Cardiac muscle cell (in vitro differentiated cells and primary cell): Measurements from ENCODE around the gene GBP7. TPM values are rescaled to one million over a fixed set of nuclear protein-coding genes. Genes with fewer than 3 reads are reported as not detected.

Source experiments
- DNase-seq, 2 donors: peaks; one replicate each; pipeline versions ENCODE4 v3.0.0 to v3.0.0-alpha.2; 2010 to 2017; ENCODE audit warnings: low read depth in 1 of 2, low spot score in 1 of 2
- H3K27ac ChIP-seq: fragments of 200-600 bp; sonication (generic); 2 replicates; pipeline ENCODE4 v1.5.1; 2016
- H3K27me3 ChIP-seq: fragments of 200-600 bp; sonication (generic); 2 replicates; pipeline ENCODE4 v1.6.0; 2016; ENCODE audit warnings: control low read depth
- H3K36me3 ChIP-seq: fragments of 200-600 bp; sonication (generic); 2 replicates; pipeline ENCODE4 v1.5.1; 2016; ENCODE audit warnings: control low read depth
- H3K4me1 ChIP-seq: fragments of 200-600 bp; sonication (generic); 2 replicates; pipeline ENCODE4 v1.8.1; 2017; ENCODE audit warnings: low read depth, mild to moderate bottlenecking, mixed run types
- H3K4me3 ChIP-seq: fragments of 200-600 bp; sonication (generic); 2 replicates; pipeline ENCODE4 v1.5.1; 2016; ENCODE audit warnings: mild to moderate bottlenecking
- H3K9me3 ChIP-seq: fragments of 200-600 bp; sonication (generic); 2 replicates; pipeline ENCODE4 v1.5.1; 2017; ENCODE audit warnings: low read depth, mild to moderate bottlenecking, control low read depth
- polyA plus RNA-seq: library from polyadenylated mRNA; unstranded; fragments of >200 nt; fragmentation: Nextera tagmentation; extraction: Ambion mirVana; gene quantifications from 2 replicates; pipeline ENCODE4 v1.2.1, GENCODE V29; 2016
- total RNA-seq: library from RNA; depleted of rRNA; stranded (reverse); fragments of >200 nt; gene quantifications from 2 replicates; pipeline ENCODE4 v1.2.3, GENCODE V29; 2016
- TF ChIP-seq, protein P1 (sequence below): IDR thresholded peaks from 2 replicates; pipeline ENCODE4 v1.5.1; 2012; ENCODE audit warnings: low read depth, mild to moderate bottlenecking, low read length

GBP7 gene
- total and polyA plus RNA-seq, 2 experiments from 2014 or later, result 0.71 TPM; not detected in 1

DNA sequence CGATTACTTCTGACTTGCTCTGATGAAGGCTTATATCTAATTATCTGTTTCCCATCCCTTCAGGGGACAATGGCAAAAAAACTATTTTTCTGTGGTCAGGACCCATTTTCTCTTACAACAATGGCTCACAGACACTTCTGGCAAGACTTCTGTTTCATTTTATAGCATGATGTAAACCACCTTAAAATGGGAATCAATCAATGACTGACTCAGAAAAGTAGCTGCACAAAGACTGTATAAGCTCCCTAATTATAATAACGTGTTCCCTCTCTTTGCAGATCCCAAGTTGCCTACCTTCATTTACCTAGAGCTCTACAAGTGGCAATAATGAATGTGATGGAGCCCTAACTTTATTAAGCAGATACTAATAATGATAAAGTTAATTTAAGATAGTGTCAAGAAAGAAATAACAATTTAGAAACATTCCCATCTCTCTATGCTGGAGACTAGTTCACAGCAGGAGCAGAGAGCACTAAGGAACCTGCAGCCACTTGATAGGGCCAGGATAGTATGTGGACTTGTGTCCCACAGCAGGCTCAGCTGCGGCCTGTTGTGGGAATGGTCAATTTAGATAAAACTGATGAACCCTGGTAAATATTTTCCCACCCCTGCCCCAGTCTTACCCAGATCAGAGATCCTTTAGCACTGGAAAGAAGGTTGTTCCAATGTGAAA is 50.4 kb downstream of the GBP7 start:
- Histone ChIP-seq H3K27ac (peak overlapping the region; percentile 20), H3K9me3 (no peaks in the 10 kb centered on the region), H3K36me3 (no peaks in the 10 kb centered on the region), H3K4me1 (no peaks in the 10 kb centered on the region), H3K27me3 (no peaks in the 10 kb centered on the region), H3K4me3 (no peak overlapping the region)
- DNase-seq, result no peak
- TF ChIP-seq, protein P1, sequence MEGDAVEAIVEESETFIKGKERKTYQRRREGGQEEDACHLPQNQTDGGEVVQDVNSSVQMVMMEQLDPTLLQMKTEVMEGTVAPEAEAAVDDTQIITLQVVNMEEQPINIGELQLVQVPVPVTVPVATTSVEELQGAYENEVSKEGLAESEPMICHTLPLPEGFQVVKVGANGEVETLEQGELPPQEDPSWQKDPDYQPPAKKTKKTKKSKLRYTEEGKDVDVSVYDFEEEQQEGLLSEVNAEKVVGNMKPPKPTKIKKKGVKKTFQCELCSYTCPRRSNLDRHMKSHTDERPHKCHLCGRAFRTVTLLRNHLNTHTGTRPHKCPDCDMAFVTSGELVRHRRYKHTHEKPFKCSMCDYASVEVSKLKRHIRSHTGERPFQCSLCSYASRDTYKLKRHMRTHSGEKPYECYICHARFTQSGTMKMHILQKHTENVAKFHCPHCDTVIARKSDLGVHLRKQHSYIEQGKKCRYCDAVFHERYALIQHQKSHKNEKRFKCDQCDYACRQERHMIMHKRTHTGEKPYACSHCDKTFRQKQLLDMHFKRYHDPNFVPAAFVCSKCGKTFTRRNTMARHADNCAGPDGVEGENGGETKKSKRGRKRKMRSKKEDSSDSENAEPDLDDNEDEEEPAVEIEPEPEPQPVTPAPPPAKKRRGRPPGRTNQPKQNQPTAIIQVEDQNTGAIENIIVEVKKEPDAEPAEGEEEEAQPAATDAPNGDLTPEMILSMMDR, result no peak

DNA sequence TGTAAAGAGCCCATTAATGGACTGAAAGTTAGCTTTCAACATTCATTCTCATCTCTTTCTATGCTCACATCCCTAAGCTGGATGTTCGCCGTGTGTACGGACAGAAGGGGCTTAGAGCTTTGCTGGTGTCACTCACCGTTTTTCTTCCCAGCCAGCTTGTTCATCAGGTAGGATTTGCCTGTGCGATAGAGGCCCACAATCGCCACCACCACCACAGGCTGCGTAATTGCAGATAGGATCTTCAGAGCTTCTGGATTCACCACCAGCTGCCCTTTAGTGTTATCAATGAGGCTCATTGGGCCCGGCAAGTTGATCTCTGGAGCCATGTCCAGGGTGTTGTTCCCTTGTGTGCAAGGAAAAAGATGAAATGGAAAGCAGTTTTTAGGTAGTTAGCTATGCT is 54.2 kb downstream of the GBP7 start:
- Histone ChIP-seq H3K9me3 (no peaks in the 10 kb centered on the region), H3K4me1 (no peaks in the 10 kb centered on the region), H3K36me3 (no peaks in the 10 kb centered on the region), H3K27ac (no peak overlapping the region), H3K4me3 (no peak overlapping the region), H3K27me3 (no peaks in the 10 kb centered on the region)
- no peak for DNase-seq
- TF ChIP-seq, protein P1, result no peak

DNA sequence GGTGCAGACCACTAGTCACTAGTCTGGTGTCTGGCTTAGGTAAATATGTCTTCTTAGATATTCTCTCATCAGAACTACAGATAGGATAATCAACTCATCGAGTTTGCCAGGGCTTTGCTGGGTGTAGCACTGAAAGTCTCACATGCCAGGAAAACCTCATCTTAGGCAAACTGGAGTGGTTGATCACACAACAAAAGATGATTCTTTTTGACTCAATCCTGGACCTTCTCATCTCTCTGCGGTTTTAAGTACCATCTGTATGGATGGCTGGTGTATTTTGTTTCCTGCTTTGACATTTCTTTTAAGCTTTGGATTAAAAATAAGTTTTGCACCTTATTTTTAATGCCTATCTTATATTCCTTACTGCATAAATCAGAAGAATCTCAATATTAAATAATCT is 61.1 kb downstream of the GBP7 start:
- DNase-seq, result no peak
- no peak overlapping the region for H3K4me3 ChIP-seq
- no peaks in the 10 kb centered on the region for H3K9me3 ChIP-seq
- no peaks in the 10 kb centered on the region for H3K4me1 ChIP-seq
- no peaks in the 10 kb centered on the region for H3K36me3 ChIP-seq
- H3K27me3 ChIP-seq, result no peaks in the 10 kb centered on the region
- TF ChIP-seq, protein P1, result no peak
- H3K27ac ChIP-seq, result no peak overlapping the region

DNA sequence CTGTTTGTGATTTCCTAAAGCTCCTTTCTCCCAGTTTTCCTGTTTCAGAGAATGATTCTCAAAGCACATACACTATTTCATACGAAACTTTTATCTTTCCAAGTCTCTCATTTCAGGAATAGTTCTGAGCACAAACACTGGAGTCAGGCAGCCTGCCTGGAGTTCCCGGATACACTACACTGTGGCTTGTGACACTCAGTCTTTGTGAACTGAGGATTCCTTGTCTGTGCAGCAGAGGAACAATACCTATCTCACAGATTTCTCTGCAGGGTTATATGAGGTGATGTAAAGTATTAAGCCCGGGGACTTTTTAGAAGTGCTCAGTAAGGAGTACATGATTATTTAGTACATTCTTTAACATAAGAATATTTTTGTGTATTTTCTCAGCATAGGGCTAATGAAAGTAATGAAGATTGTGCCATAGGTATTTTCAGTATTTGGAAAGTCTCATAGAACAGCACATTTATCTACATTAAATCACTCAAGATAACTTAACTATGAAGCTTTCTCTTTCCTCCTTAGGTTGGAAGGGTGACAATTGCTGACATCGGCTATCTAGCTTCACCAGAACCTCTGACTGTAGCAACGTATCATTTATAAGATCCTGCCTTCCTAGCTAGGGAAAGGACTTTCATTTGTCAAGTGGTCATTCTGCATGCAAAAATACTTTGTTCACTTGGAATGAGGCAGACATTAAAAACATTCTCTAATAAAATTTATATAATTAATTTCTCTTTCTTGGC is 62.8 kb downstream of the GBP7 start:
- no peaks in the 10 kb centered on the region for H3K27me3 ChIP-seq
- TF ChIP-seq, protein P1, result no peak
- no peaks in the 10 kb centered on the region for H3K9me3 ChIP-seq
- H3K4me3 ChIP-seq, result no peak overlapping the region
- no peak for DNase-seq
- H3K4me1 ChIP-seq, result no peaks in the 10 kb centered on the region
- H3K27ac ChIP-seq, result no peak overlapping the region
- H3K36me3 ChIP-seq, result no peaks in the 10 kb centered on the region

DNA sequence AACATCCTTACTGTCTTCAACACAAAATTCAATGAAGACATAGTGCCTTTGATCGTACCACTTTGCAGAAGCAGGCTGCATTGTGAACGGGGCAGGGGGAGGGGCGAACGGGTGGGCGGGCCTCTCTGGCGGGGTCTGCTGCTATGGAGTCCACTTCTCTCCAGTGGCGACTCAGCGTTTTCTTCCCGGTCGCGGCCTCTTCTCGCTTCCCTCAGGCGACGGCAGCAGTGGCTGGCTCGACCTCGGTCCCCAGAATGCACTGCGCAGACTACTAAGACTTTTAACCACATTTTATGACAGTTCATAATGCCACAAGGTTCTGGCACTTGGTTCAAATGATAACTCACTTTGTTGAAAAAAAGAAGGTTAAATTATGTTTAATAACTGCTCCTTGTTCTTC is 71.1 kb downstream of the GBP7 start:
- Histone ChIP-seq H3K36me3 (no peaks in the 10 kb centered on the region), H3K4me3 (no peak overlapping the region), H3K27me3 (no peaks in the 10 kb centered on the region), H3K9me3 (no peaks in the 10 kb centered on the region), H3K4me1 (peaks cover 2% of the 10 kb centered on the region), H3K27ac (no peak overlapping the region)
- TF ChIP-seq, protein P1, result no peak
- DNase-seq, result no peak
